ENCODE data around the gene NLRP5.
"Not testable (repeated sequence)": the region's sequence is repeated elsewhere in the genome, so short reads cannot be mapped to it uniquely, and the experiment has no call there.

GRCh38 chr19:56019325-56019724 is 32.8 kb downstream of the NLRP5 start:
- not testable (repeated sequence) for TF ChIP-seq HDAC2 (IDR thresholded peaks at IDR 0.05); MAZ (IDR thresholded peaks at IDR 0.05; ENCODE audit: borderline replicate concordance, low read depth, low read length); SMC3 (IDR thresholded peaks at IDR 0.05); CTCF (IDR thresholded peaks at IDR 0.05); POLR2A (IDR thresholded peaks at IDR 0.05; ENCODE audit: low read length); KDM5A (IDR thresholded peaks at IDR 0.05); RCOR1 (IDR thresholded peaks at IDR 0.05; ENCODE audit: low read depth, low read length); SREBF2 (IDR thresholded peaks at IDR 0.05); KDM1A (IDR thresholded peaks at IDR 0.05; ENCODE audit: low read depth); CBX2 (IDR thresholded peaks at IDR 0.05; ENCODE audit: borderline replicate concordance, low read depth); FOSL2 (IDR thresholded peaks at IDR 0.05); FOSL2 (CRISPR knock-in tag; IDR thresholded peaks at IDR 0.05)
- TF ChIP-seq, protein P1, sequence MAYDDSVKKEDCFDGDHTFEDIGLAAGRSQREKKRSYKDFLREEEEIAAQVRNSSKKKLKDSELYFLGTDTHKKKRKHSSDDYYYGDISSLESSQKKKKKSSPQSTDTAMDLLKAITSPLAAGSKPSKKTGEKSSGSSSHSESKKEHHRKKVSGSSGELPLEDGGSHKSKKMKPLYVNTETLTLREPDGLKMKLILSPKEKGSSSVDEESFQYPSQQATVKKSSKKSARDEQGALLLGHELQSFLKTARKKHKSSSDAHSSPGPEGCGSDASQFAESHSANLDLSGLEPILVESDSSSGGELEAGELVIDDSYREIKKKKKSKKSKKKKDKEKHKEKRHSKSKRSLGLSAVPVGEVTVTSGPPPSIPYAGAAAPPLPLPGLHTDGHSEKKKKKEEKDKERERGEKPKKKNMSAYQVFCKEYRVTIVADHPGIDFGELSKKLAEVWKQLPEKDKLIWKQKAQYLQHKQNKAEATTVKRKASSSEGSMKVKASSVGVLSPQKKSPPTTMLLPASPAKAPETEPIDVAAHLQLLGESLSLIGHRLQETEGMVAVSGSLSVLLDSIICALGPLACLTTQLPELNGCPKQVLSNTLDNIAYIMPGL (CRISPR knock-in tag; IDR thresholded peaks at IDR 0.05; ENCODE audit: borderline replicate concordance): not testable (repeated sequence)
